BE2C (cell line): ENCODE data around the gene CASP10.

Source experiments
- DNase-seq: peaks from one replicate; pipeline ENCODE4 v3.0.0-alpha.2; 2020
- H3K27me3 ChIP-seq: fragments of 250-450 bp; sonication (Bioruptor Pico); 2 replicates; pipeline ENCODE4 v1.5.1; 2020; ENCODE audit warnings: mild to moderate bottlenecking
- H3K36me3 ChIP-seq: fragments of 250-450 bp; sonication (Bioruptor Pico); 2 replicates; pipeline ENCODE4 v1.5.1; 2020; ENCODE audit warnings: mild to moderate bottlenecking
- H3K4me1 ChIP-seq: fragments of 250-450 bp; sonication (Bioruptor Pico); 2 replicates; pipeline ENCODE4 v1.5.1; 2020
- H3K4me3 ChIP-seq: 2 replicates; pipeline ENCODE4 v1.5.1; 2011; ENCODE audit warnings: low read depth, low read length
- H3K9me3 ChIP-seq: fragments of 250-450 bp; sonication (Bioruptor Pico); 2 replicates; pipeline ENCODE4 v1.5.1; 2020
- CTCF ChIP-seq: IDR thresholded peaks from 2 replicates; pipeline ENCODE4 v1.5.1; 2012; ENCODE audit warnings: mild to moderate bottlenecking, low read depth, low read length

Gene CASP10

GRCh38 chr2:201242571-201243277 is 59.8 kb downstream of the CASP10 start:
- no peaks in the 10 kb centered on the region for H3K9me3 ChIP-seq
- no peak for TF ChIP-seq CTCF
- H3K4me3 ChIP-seq: no peak overlapping the region
- no peaks in the 10 kb centered on the region for H3K36me3 ChIP-seq
- H3K4me1 ChIP-seq: no peaks in the 10 kb centered on the region
- no peaks in the 10 kb centered on the region for H3K27me3 ChIP-seq
- DNase-seq: no peak

- Histone ChIP-seq H3K36me3 (no peaks in the 10 kb centered on the region), H3K9me3 (no peaks in the 10 kb centered on the region), H3K4me3 (no peak overlapping the region), H3K4me1 (no peaks in the 10 kb centered on the region), H3K27me3 (no peaks in the 10 kb centered on the region)
- TF ChIP-seq CTCF: no peak
- no peak for DNase-seq
Observed at GRCh38 chr2:201244829-201245228, 61.9 kb downstream of the CASP10 start.

- no peaks in the 10 kb centered on the region for H3K36me3 ChIP-seq
- TF ChIP-seq CTCF: no peak
- no peak for DNase-seq
- no peaks in the 10 kb centered on the region for H3K4me1 ChIP-seq
- H3K27me3 ChIP-seq: no peaks in the 10 kb centered on the region
- H3K9me3 ChIP-seq: no peaks in the 10 kb centered on the region
- H3K4me3 ChIP-seq: no peak overlapping the region
Observed at GRCh38 chr2:201246280-201246679, 63.3 kb downstream of the CASP10 start.

GRCh38 chr2:201248288-201248844 is 65.4 kb downstream of the CASP10 start:
- H3K27me3 ChIP-seq: no peaks in the 10 kb centered on the region
- no peak for DNase-seq
- H3K36me3 ChIP-seq: no peaks in the 10 kb centered on the region
- H3K4me1 ChIP-seq: no peaks in the 10 kb centered on the region
- no peak for TF ChIP-seq CTCF
- no peak overlapping the region for H3K4me3 ChIP-seq
- H3K9me3 ChIP-seq: no peaks in the 10 kb centered on the region

GRCh38 chr2:201249889-201250288 is 66.9 kb downstream of the CASP10 start:
- TF ChIP-seq CTCF: no peak
- H3K4me1 ChIP-seq: no peaks in the 10 kb centered on the region
- no peaks in the 10 kb centered on the region for H3K27me3 ChIP-seq
- no peaks in the 10 kb centered on the region for H3K9me3 ChIP-seq
- no peak overlapping the region for H3K4me3 ChIP-seq
- H3K36me3 ChIP-seq: no peaks in the 10 kb centered on the region
- no peak for DNase-seq

- H3K4me3 ChIP-seq: no peak overlapping the region
- no peak for DNase-seq
- no peaks in the 10 kb centered on the region for H3K36me3 ChIP-seq
- no peaks in the 10 kb centered on the region for H3K9me3 ChIP-seq
- no peaks in the 10 kb centered on the region for H3K27me3 ChIP-seq
- H3K4me1 ChIP-seq: no peaks in the 10 kb centered on the region
- TF ChIP-seq CTCF: no peak
Observed at GRCh38 chr2:201250741-201251140, 67.8 kb downstream of the CASP10 start.
